ENCODE measurements around the gene KLK10.

The KLK10 gene

DNA sequence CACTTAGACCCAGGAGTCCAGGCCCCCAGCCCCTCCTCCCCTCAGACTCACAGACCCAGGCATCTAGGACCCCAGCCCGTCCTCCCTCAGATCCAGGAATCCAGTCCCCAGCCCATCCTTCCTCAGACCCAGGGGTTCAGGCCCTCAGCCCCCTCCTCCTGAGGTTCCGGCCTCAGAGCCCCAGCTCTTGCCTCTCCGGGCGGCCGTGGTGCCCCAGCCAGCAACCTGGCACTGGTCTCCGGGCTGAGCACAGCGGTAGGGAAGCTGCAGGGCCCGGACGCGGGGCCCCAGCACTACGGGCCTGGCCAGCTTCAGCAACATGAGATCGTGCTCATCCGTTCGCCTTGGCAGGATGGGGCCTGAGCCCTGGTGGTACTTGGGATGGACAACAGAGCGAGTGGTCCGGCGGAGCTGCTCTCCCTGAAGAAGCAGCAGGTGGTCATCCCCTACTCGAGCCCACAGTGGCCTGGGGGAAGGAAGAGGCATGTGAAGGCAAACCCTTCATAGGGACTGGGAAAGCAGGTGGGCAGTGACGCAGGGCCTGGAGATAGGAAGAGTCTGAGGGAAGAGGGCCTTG, 3.7 kb downstream of the KLK10 start:
- Mint-ChIP-seq H3K27me3 (peaks cover 52% of the 10 kb centered on the region), H3K9me3 (no peaks in the 10 kb centered on the region), H3K4me3 (no peak overlapping the region), H3K27ac (no peak overlapping the region), H3K36me3 (peaks cover 2% of the 10 kb centered on the region), H3K4me1 (peaks cover 17% of the 10 kb centered on the region)

DNA sequence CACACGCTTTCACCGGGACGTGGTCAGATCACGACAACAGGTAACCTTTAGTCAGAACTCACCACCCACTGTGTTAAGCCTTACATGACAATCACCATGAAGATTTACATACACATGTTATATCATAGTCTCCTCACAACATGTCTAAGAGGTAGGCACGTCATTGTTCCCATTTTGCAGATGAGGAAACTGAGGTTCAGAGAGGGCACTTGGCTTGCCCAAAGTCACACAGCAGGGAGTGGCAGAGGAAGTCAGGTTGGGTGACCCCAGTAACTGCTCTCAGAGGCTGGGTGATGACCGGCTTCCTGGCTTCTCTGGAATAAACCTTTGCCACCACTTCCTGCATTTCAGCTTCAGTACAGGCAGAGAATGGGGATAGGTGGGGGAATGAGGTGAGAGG, 5.3 kb downstream of the KLK10 start:
- peaks cover 57% of the 10 kb centered on the region for H3K27me3 Mint-ChIP-seq
- peaks cover 17% of the 10 kb centered on the region for H3K4me1 Mint-ChIP-seq
- H3K36me3 Mint-ChIP-seq = peaks cover 2% of the 10 kb centered on the region
- H3K4me3 Mint-ChIP-seq = no peak overlapping the region
- no peaks in the 10 kb centered on the region for H3K9me3 Mint-ChIP-seq
- no peak overlapping the region for H3K27ac Mint-ChIP-seq

- peaks cover 9% of the 10 kb centered on the region for H3K4me1 Mint-ChIP-seq
- H3K27ac Mint-ChIP-seq = no peak overlapping the region
- H3K36me3 Mint-ChIP-seq = no peaks in the 10 kb centered on the region
- H3K4me3 Mint-ChIP-seq = no peak overlapping the region
- no peaks in the 10 kb centered on the region for H3K9me3 Mint-ChIP-seq
- peaks cover 53% of the 10 kb centered on the region for H3K27me3 Mint-ChIP-seq
These were observed 6.8 kb downstream of the KLK10 start for GRCh38 chr19:51012661-51013190.

DNA sequence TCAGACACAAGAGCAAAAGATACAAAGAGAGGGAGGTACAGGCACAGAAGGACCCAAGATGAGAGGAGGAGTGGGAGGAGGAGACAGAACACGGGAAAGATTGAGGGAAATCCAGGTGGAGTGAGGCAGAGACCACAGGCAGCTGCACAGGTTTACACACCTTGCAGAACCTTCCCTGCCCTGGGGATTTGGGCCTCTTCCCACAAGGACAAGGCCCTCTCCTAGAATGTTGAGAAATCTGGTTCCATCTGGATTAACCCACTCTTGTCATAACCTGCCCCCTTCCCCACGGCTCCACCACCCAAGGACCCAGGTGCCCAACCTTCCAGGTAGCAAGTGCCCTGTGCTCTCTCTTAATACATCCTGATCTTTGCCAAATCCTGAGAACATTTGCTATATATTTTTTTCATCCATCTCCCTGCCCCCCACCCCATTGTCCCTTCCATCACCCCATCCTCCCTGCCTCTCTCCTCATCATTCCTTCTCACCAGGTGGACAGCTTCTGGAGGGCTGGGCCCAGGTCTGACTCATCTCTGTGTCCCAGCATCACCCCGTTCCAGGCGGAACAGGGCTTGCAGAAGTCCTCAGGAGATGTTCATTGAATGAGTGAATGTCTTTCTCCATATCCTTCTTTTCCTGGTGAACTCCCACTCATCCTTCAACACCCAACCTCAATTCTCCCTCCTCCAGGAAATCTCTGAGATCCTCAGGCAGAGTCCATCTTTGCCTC, 9.3 kb downstream of the KLK10 start:
- Mint-ChIP-seq H3K4me1 (no peaks in the 10 kb centered on the region), H3K4me3 (no peak overlapping the region), H3K27ac (no peak overlapping the region), H3K9me3 (no peaks in the 10 kb centered on the region), H3K27me3 (peaks cover 39% of the 10 kb centered on the region), H3K36me3 (no peaks in the 10 kb centered on the region)

DNA sequence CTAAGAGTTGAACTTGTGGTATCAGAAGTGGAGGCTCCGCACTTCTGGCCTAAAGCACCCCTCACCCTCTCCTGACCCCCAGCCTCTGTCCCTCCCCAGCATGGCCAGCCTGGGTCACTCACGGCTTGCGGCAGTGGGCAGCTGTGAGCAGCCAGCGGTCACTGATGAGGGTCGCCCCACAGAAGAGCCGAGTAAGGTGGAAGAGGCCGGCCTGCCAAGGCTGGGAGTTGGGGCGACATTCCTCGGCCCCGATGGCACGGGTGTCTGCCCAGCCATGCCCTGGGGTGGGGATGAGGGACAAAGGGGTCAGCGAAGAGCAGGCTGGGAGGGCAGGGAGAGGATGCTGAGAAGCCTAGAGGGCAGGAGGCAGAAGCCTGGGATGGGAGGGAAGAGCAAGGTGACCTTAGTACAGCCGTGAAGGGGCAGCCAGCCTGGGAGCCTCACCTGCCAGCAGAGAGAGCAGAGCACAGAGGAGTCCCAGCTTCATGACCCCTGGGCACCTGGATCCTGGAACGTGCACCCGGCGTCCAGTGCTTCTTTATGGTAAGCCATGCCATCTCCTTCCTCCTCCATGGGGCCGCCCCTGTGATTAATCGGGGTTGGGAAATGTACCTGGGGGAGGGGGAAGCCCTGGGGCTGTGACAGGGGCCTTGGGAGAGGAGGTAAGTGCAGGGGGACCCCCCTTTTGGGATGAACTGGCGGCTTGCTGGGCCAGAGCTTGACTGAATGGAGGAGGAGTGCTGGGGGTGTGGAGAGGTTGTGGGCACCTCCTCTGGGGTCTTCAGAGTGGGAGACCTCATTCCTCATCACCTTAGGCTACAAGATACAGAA, 10.2 kb downstream of the KLK10 start:
- H3K27ac Mint-ChIP-seq = no peak overlapping the region
- H3K9me3 Mint-ChIP-seq = no peaks in the 10 kb centered on the region
- H3K4me3 Mint-ChIP-seq = no peak overlapping the region
- peaks cover 33% of the 10 kb centered on the region for H3K27me3 Mint-ChIP-seq
- H3K4me1 Mint-ChIP-seq = no peaks in the 10 kb centered on the region
- no peaks in the 10 kb centered on the region for H3K36me3 Mint-ChIP-seq

- Mint-ChIP-seq H3K9me3 (no peaks in the 10 kb centered on the region), H3K4me1 (no peaks in the 10 kb centered on the region), H3K4me3 (no peak overlapping the region), H3K27ac (no peak overlapping the region), H3K36me3 (no peaks in the 10 kb centered on the region), H3K27me3 (peaks cover 24% of the 10 kb centered on the region)
These were observed 12.0 kb downstream of the KLK10 start for GRCh38 chr19:51007488-51007887.

- Mint-ChIP-seq H3K36me3 (no peaks in the 10 kb centered on the region), H3K4me3 (no peak overlapping the region), H3K9me3 (no peaks in the 10 kb centered on the region), H3K27ac (no peak overlapping the region), H3K27me3 (peaks cover 25% of the 10 kb centered on the region), H3K4me1 (no peaks in the 10 kb centered on the region)
These were observed 13.1 kb downstream of the KLK10 start for GRCh38 chr19:51006406-51006805.

DNA sequence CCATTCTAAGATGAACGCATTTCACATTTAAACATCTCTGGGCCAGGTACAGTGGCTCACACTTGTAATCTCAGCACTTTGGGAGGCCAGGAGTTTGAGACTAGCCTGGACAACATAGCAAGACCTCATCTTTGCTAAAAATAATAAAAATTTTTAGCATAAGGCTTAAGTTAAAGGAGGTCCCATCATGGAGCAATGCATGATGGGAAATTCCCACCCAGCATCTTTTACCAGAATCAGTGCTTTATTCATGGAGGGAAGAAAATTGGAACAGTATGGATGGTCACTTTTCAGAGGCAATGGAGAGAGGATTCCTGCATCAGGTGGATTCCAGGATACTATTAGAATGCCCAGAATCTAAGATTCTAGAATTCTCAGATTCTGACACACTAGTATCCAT, 14.3 kb downstream of the KLK10 start:
- H3K27me3 Mint-ChIP-seq = peaks cover 25% of the 10 kb centered on the region
- no peaks in the 10 kb centered on the region for H3K36me3 Mint-ChIP-seq
- no peak overlapping the region for H3K4me3 Mint-ChIP-seq
- H3K4me1 Mint-ChIP-seq = no peaks in the 10 kb centered on the region
- H3K9me3 Mint-ChIP-seq = no peaks in the 10 kb centered on the region
- H3K27ac Mint-ChIP-seq = no peak overlapping the region

DNA sequence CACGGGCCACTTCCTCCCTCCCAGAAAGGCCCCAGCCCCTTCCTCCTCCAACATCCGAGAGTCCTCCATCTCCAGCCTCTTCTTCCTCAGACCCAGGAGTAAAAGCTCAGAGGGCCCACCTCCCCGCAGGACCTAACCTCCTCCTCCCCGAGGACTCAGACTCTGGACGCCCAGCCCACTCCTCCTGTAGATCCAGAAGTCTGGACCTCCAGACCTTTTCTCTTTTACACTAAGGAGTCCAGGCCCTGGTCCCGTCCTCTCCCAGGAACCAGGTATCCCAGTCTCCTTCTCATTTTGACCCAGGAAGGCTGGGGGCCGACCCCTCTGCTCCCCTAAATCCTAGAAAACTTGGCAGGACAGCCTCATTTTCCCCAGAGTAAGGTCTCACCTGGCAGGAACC, 16.2 kb downstream of the KLK10 start:
- no peak overlapping the region for H3K4me3 Mint-ChIP-seq
- peaks cover 31% of the 10 kb centered on the region for H3K27me3 Mint-ChIP-seq
- H3K27ac Mint-ChIP-seq = no peak overlapping the region
- H3K4me1 Mint-ChIP-seq = no peaks in the 10 kb centered on the region
- no peaks in the 10 kb centered on the region for H3K36me3 Mint-ChIP-seq
- no peaks in the 10 kb centered on the region for H3K9me3 Mint-ChIP-seq

GRCh38 chr19:51002542-51003311, 16.8 kb downstream of the KLK10 start:
- Mint-ChIP-seq H3K27me3 (peaks cover 31% of the 10 kb centered on the region), H3K27ac (no peak overlapping the region), H3K36me3 (no peaks in the 10 kb centered on the region), H3K9me3 (no peaks in the 10 kb centered on the region), H3K4me3 (no peak overlapping the region), H3K4me1 (no peaks in the 10 kb centered on the region)

- no peak overlapping the region for H3K4me3 Mint-ChIP-seq
- H3K27ac Mint-ChIP-seq = no peak overlapping the region
- no peaks in the 10 kb centered on the region for H3K36me3 Mint-ChIP-seq
- H3K9me3 Mint-ChIP-seq = no peaks in the 10 kb centered on the region
- no peaks in the 10 kb centered on the region for H3K4me1 Mint-ChIP-seq
- H3K27me3 Mint-ChIP-seq = peaks cover 31% of the 10 kb centered on the region
These were observed 17.4 kb downstream of the KLK10 start for GRCh38 chr19:51002089-51002532.

DNA sequence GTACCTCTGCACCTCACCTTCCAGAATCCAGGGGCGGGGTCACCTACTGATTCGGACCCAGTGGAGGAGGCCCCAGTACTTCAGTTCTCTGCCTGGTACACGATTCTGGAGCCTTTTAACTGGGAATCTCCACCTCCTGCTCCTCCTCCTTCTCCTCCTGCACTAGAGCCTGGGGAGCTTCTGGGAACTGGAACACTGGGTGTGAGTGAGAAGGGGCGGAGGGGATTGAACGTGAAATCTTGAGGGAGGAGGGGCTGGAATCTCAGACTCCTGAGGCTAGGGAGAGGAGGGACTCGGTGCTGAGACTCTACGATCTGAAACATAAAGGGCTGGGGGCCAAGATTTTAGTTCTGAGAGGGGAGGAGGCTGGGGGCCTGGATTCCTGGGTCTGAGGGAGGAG, 18.0 kb downstream of the KLK10 start, which contains the start of gene KLK8:
KLK8 (minus strand) TSS at position 90 of the 400 bp plus-strand sequence. CDS start 437 bp downstream, outside the sequence.
- H3K27ac Mint-ChIP-seq = no peak within 1 kb of the TSS
- no peaks in the 10 kb centered on the region for H3K36me3 Mint-ChIP-seq

DNA sequence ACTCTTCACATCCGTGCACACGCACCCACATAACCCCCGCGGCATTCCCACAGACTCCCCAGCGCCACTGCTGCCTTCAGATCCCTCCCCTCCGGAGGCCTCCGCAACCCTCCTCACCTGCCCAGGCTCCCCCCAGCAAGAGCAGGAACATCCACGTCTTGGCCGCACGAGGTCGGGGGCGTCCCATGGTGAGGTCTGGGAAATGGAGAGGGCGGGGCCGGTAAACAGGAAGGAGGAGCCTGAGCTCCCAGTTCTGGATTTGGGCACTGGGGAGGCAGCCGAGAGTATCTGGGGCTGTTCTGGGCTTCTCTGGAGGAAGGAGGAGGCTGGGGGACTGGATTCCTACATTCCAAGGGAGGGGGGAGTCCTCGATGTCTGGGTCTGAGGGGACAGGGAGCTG, 18.5 kb downstream of the KLK10 start:
- Mint-ChIP-seq H3K36me3 (no peaks in the 10 kb centered on the region), H3K27ac (no peak overlapping the region), H3K27me3 (peaks cover 31% of the 10 kb centered on the region), H3K4me3 (no peak overlapping the region), H3K4me1 (no peaks in the 10 kb centered on the region), H3K9me3 (no peaks in the 10 kb centered on the region)

More for the DNA sequence above, 18.0 kb downstream of the KLK10 start, which contains the start of gene KLK8:
- H3K27me3 Mint-ChIP-seq = peaks cover 35% of the 10 kb centered on the region
- H3K4me3 Mint-ChIP-seq = no peak within 1 kb of the TSS
- H3K4me1 Mint-ChIP-seq = no peaks in the 10 kb centered on the region
- no peaks in the 10 kb centered on the region for H3K9me3 Mint-ChIP-seq

GRCh38 chr19:51000426-51000825, 19.1 kb downstream of the KLK10 start:
- Mint-ChIP-seq H3K4me1 (no peaks in the 10 kb centered on the region), H3K4me3 (no peak overlapping the region), H3K27ac (no peak overlapping the region), H3K36me3 (no peaks in the 10 kb centered on the region), H3K27me3 (peaks cover 31% of the 10 kb centered on the region), H3K9me3 (no peaks in the 10 kb centered on the region)

- Mint-ChIP-seq H3K27ac (no peak overlapping the region), H3K4me3 (no peak overlapping the region), H3K27me3 (peaks cover 29% of the 10 kb centered on the region), H3K9me3 (no peaks in the 10 kb centered on the region), H3K36me3 (no peaks in the 10 kb centered on the region), H3K4me1 (no peaks in the 10 kb centered on the region)
These were observed 20.8 kb downstream of the KLK10 start for GRCh38 chr19:50998686-50999085.
